GM12878 (cell line): ENCODE measurements around the gene SORBS2.

Experiments used
- ATF2 ChIP-seq: IDR thresholded peaks from 2 replicates; pipeline ENCODE4 v1.6.1; 2012; ENCODE audit warnings: low read length, inconsistent platforms
- BCLAF1 ChIP-seq: fragments of 450-650 bp; IDR thresholded peaks from 2 replicates; pipeline ENCODE4 v1.6.1; 2017; ENCODE audit warnings: antibody characterized with exemption, mild to moderate bottlenecking, moderate library complexity
- BHLHE40 ChIP-seq, 2 experiments: fragments of 450-650 bp in 1 of 2; IDR thresholded peaks; 2 replicates each; pipeline ENCODE4 v1.6.1; 2011 to 2017; ENCODE audit warnings: low read depth in 2 of 2, borderline replicate concordance in 1 of 2, improper control_type of control experiment in 1 of 2, low read length in 1 of 2, mild to moderate bottlenecking in 1 of 2
- CTCF ChIP-seq, 3 experiments: IDR thresholded peaks in 2 of 3; conservative IDR thresholded peaks in 1 of 3; 2 replicates each; pipeline ENCODE4 v1.5.1; 2011; ENCODE audit warnings: low read depth in 3 of 3, low read length in 3 of 3, mild to moderate bottlenecking in 3 of 3, control low read depth in 2 of 3, moderate library complexity in 2 of 3, inconsistent platforms in 1 of 3, mixed read lengths in 1 of 3; ENCODE audit not compliant: control insufficient read depth in 2 of 3, insufficient read depth in 1 of 3; ENCODE audit errors: extremely low read depth in 1 of 3
- IKZF2 ChIP-seq, 2 experiments: fragments of 450-650 bp; IDR thresholded peaks; 2 replicates each; pipeline ENCODE4 v1.6.1; 2017; ENCODE audit warnings: mild to moderate bottlenecking in 2 of 2, moderate library complexity in 2 of 2
- MTA2 ChIP-seq: fragments of 450-650 bp; IDR thresholded peaks from 2 replicates; pipeline ENCODE4 v1.6.1; 2016; ENCODE audit warnings: low read depth, mild to moderate bottlenecking, moderate library complexity
- MXI1 ChIP-seq: fragments of 150-350 bp; IDR thresholded peaks from 2 replicates; pipeline ENCODE4 v1.6.1; 2011; ENCODE audit warnings: low read depth, mild to moderate bottlenecking, inconsistent platforms, low read length, improper control_type of control experiment
- POLR2A ChIP-seq: IDR thresholded peaks from 2 replicates; pipeline ENCODE4 v1.6.1; 2011; ENCODE audit warnings: low read depth, mild to moderate bottlenecking, low read length
- REST ChIP-seq: IDR thresholded peaks from 2 replicates; pipeline ENCODE4 v1.6.1; 2012; ENCODE audit warnings: mild to moderate bottlenecking, low read depth, low read length
- SRF ChIP-seq, 2 experiments: IDR thresholded peaks; 2 replicates each; pipeline ENCODE4 v1.6.1; 2011; ENCODE audit warnings: low read depth in 2 of 2, low read length in 2 of 2, mild to moderate bottlenecking in 1 of 2, moderate library complexity in 1 of 2
- TARDBP ChIP-seq: IDR thresholded peaks from 2 replicates; pipeline ENCODE4 v1.6.1; 2016; ENCODE audit warnings: borderline replicate concordance
- TBL1XR1 ChIP-seq: IDR thresholded peaks from 2 replicates; pipeline ENCODE4 v1.6.1; 2012; ENCODE audit warnings: low read depth, low read length, improper control_type of control experiment
- YY1 ChIP-seq: IDR thresholded peaks from 2 replicates; pipeline ENCODE4 v1.6.1; 2011; ENCODE audit warnings: low read depth, mild to moderate bottlenecking, low read length
- ZBTB33 ChIP-seq: fragments of 450-650 bp; IDR thresholded peaks from 2 replicates; pipeline ENCODE4 v1.6.1; 2017; ENCODE audit warnings: mild to moderate bottlenecking

GRCh38 chr4:185754961-185755360, 57.0 kb downstream of the SORBS2 start:
- no peak for TF ChIP-seq TARDBP
- no peak for TF ChIP-seq CTCF (IDR thresholded peaks at IDR 0.05 in 2 of 3, conservative IDR thresholded peaks at IDR 0.05 in 1 of 3; ENCODE audit: control insufficient read depth in 2 of 3, extremely low read depth in 1 of 3, insufficient read depth in 1 of 3, low read depth in 3 of 3, low read length in 3 of 3)
- TF ChIP-seq MTA2 = no peak
- no peak for TF ChIP-seq YY1
- TF ChIP-seq ATF2 = no peak
- TF ChIP-seq MXI1 = no peak
- TF ChIP-seq REST = no peak
- TF ChIP-seq BCLAF1 = no peak
- TF ChIP-seq POLR2A = no peak
- no peak for TF ChIP-seq TBL1XR1
- no peak for TF ChIP-seq ZBTB33
- no peak for TF ChIP-seq BHLHE40 (IDR thresholded peaks at IDR 0.05; ENCODE audit: borderline replicate concordance in 1 of 2, low read depth in 2 of 2, low read length in 1 of 2)
- no peak for TF ChIP-seq IKZF2 (IDR thresholded peaks at IDR 0.05)
- TF ChIP-seq SRF (IDR thresholded peaks at IDR 0.05; ENCODE audit: low read depth in 2 of 2, low read length in 2 of 2) = no peak
